KOPT-K1 (cell line): Measurements from ENCODE around the gene CYP2F1.
"Not testable (repeated sequence)": the region's sequence is repeated elsewhere in the genome, so short reads cannot be mapped to it uniquely, and the experiment has no call there.

Source experiments
- H3K27ac ChIP-seq: fragments of 200-600 bp; sonication (generic); 2 replicates; pipeline ENCODE4 v1.5.1; 2016; ENCODE audit warnings: antibody characterized with exemption, mild to moderate bottlenecking, low read depth, low read length; ENCODE audit not compliant: poor library complexity, severe bottlenecking
- H3K36me3 ChIP-seq: fragments of 200-600 bp; sonication (generic); 2 replicates; pipeline ENCODE4 v1.5.1; 2017; ENCODE audit warnings: antibody characterized with exemption, mild to moderate bottlenecking, low read length, moderate library complexity; ENCODE audit not compliant: insufficient read depth
- H3K9me3 ChIP-seq: fragments of 200-600 bp; sonication (generic); 2 replicates; pipeline ENCODE4 v1.5.1; 2017; ENCODE audit warnings: antibody characterized with exemption, low read length, mild to moderate bottlenecking; ENCODE audit not compliant: insufficient read depth, poor library complexity, severe bottlenecking

CYP2F1 gene

GRCh38 chr19:41112728-41113290 is 1.4 kb upstream of the CYP2F1 start:
- Histone ChIP-seq H3K9me3 (no peaks in the 10 kb centered on the region), H3K36me3 (no peaks in the 10 kb centered on the region), H3K27ac (no peak overlapping the region)

GRCh38 chr19:41116261-41116660 is 2.0 kb downstream of the CYP2F1 start:
- H3K9me3 ChIP-seq, result no peaks in the 10 kb centered on the region
- no peaks in the 10 kb centered on the region for H3K36me3 ChIP-seq

DNA sequence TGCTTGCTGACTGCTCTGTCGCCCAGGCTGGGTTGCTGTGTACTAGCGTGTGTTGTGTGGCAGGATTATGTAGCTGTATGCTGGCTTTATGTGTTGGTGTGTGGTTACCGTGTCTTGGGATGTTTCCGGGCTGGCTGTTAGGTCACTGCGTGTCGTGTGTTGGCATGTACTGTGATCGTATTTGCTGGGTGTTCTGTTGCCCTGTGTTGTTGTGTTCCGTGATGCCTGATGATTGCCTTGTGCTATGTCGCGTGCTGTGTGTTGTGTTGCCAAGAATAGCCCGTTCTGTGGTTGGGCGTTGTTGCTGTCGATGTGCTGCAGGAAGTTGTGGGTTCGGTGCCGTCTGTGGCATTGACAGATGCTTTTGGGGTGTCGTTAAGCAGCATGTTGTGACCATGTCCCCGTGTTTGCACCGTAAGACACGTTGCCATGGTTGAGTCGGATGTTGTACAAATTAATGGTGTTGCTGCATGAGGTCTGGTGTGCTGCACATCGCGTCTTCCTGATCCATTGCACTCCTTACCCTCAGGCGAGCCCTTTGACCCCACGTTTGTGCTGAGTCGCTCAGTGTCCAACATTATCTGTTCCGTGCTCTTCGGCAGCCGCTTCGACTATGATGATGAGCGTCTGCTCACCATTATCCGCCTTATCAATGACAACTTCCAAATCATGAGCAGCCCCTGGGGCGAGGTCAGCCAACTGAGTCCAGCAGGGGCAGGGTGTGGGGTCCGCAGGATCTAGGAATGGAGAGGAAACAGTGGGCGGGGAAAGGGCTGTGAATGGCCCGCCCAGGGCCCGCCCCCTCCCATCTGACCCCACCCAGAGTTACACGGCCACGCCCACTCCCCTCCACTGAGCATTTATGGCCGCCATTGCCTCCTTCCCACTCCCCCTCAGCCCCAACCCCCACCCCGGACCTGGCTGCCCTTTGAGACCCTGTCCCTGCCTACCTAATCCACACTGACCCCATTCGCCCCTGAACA is 7.0 kb downstream of the CYP2F1 start:
- not testable (repeated sequence) for H3K36me3 ChIP-seq

More at GRCh38 chr19:41116261-41116660, 2.0 kb downstream of the CYP2F1 start:
- no peak overlapping the region for H3K27ac ChIP-seq

DNA sequence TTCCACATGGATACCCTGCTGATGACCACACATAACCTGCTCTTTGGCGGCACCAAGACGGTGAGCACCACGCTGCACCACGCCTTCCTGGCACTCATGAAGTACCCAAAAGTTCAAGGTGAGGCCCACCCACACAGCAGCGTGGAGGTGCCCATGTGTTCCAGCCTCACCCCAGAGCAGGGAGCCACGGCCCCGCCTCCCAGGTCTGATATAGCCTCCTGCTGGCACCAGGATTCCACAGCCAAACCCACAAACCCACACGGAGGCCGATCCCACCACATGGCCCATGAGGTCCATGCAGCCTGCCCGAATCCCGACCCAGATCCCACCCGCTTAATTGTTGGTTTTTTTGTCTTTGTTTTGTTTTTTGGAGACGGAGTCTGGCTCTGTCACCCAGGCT is 8.6 kb downstream of the CYP2F1 start:
- not testable (repeated sequence) for H3K27ac ChIP-seq, H3K36me3 ChIP-seq, H3K9me3 ChIP-seq

More for the DNA sequence above, 7.0 kb downstream of the CYP2F1 start:
- H3K27ac ChIP-seq, H3K9me3 ChIP-seq: not testable (repeated sequence)

- Histone ChIP-seq H3K9me3 (no peaks in the 10 kb centered on the region), H3K36me3 (no peaks in the 10 kb centered on the region), H3K27ac (no peak overlapping the region)
Measured at GRCh38 chr19:41123716-41124294, 9.6 kb downstream of the CYP2F1 start.

DNA sequence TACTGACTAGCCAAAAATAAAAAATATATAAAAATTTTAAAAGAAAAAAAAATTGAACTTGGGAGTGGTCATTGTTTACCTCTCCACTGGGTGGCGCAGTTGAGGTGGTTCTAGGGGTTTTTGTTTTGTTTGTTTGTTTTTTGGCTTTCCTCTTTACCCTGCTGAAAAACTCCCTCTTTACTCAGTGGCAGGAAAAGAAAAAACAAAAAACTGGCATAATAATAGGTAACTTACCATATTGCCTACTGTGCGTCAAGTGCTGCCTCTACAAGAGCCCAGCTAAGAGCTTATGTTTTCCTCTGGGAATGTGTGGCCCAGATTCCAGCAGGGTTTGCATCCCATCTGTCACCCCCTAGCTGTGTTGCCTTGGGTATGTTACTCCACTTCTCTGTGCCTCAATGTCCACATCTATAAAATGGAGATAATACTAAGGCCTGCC is 12.6 kb downstream of the CYP2F1 start:
- H3K27ac ChIP-seq, H3K36me3 ChIP-seq, H3K9me3 ChIP-seq: not testable (repeated sequence)

GRCh38 chr19:41127362-41127761 is 13.1 kb downstream of the CYP2F1 start:
- not testable (repeated sequence) for H3K9me3 ChIP-seq, H3K27ac ChIP-seq, H3K36me3 ChIP-seq

- not testable (repeated sequence) for H3K27ac ChIP-seq, H3K36me3 ChIP-seq, H3K9me3 ChIP-seq
Measured at GRCh38 chr19:41127801-41128300, 13.6 kb downstream of the CYP2F1 start.

DNA sequence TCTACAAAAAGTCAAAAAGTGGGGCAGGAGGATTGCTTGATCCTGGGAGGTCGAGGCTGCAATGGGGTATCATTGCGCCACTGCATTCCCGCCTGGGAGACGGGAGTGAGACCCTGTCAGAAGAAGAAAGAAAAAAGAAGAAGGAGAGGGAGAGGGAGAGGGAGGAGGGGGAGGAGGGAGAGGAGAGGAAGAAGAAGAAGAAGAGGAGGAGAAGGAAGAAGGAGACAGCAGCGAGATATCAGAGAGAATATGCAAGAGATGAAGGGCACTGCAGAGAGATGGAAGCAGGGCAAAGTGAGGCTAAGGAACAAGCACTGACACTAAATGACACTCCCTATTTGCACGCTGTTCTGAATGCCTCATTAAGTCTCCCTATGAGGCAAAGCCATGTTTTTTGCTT is 14.5 kb downstream of the CYP2F1 start:
- Histone ChIP-seq H3K36me3 (no peaks in the 10 kb centered on the region), H3K9me3 (no peaks in the 10 kb centered on the region), H3K27ac (no peak overlapping the region)

GRCh38 chr19:41131186-41131585 is 17.0 kb downstream of the CYP2F1 start:
- H3K27ac ChIP-seq, result no peak overlapping the region
- H3K9me3 ChIP-seq, result no peaks in the 10 kb centered on the region
- no peaks in the 10 kb centered on the region for H3K36me3 ChIP-seq

DNA sequence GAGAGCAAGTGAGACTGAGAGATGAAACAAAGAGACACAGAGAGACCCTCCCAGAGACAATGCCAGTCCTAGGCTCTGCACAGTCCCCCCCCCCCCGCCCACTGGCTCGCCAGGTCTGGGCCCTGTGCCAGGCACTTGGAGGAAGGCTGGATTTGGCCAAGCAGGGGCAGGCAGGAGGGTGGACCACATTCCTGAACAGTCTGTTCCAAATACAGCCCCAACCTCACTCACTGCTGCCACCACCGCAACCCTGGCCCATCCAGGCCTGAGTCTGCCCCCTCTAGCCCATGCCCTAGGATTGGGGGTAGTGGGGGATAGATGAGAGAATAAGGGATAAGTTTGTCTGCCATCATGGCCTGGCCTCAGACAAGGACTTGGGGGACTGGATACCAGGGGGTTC is 19.0 kb downstream of the CYP2F1 start:
- H3K36me3 ChIP-seq, result no peaks in the 10 kb centered on the region
- H3K9me3 ChIP-seq, result no peaks in the 10 kb centered on the region
- no peak overlapping the region for H3K27ac ChIP-seq

DNA sequence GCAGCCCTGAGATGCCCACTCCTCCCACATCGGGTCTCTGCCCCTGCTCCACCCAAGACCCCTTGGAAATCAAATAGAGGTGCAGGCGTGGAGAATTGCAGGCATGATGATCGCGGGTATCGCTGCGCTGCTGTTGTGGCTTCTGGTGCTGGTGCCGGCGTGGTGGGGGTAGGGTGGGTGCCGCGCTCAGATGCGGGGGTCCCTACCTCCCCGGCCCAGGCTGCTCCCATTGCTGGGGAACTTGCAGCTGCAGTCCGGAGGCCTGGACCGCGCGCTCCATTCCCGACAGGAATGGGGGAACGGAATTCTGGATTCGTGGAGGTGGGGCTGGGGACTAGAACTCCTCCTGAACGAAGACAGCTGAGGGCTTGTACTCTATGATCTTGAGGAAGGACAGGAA is 20.4 kb downstream of the CYP2F1 start:
- no peak overlapping the region for H3K27ac ChIP-seq
- H3K9me3 ChIP-seq, result no peaks in the 10 kb centered on the region
- no peaks in the 10 kb centered on the region for H3K36me3 ChIP-seq

DNA sequence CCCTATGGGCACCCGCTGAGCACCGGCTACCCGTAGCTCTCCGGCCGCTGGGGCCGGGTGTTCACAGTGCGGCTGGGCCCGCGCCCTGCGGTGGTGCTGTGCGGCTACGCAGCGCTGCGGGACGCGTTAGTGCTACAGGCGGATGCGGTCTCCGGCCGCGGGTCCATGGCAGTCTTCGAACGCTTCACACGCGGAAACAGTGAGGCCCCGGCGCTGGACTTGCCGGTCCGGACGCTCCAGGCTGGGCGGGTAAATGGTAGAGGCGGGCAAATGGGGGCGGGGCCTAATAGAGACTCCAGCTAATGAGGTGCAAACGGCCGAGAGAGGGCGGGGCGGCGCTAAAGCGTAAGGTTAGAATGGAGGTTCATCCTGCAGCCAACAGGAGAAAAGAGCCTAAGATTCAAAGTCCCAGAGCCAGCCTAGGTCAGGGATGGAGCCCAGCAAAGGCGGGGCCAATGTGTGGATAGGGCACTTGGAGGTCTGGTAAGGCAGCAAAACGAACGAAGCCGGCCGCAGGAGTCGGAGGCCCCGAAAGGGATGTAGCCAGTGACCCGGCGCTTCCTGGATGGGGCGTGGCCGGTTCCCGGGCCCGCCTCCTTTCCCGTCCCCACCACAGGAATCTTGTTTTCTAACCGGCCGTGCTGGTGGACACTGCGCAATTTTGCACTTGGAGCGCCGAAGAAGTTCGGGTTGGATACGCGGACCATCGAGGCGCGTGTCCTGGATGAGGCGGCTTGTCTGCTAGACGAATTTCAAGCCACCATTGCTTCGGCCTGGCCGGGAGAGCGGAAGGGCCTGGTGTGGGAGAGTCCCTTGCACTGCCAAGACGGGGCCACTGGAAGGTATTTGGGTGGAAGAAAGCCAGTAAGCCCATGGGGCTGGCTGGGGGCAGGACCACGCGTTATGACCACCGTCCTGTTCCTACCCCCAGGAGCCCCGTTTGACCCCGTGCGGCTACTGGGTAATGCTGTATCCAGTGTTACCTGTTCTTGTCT is 21.5 kb downstream of the CYP2F1 start:
- not testable (repeated sequence) for H3K9me3 ChIP-seq, H3K27ac ChIP-seq, H3K36me3 ChIP-seq

GRCh38 chr19:41136636-41137455 is 22.6 kb downstream of the CYP2F1 start:
- no peaks in the 10 kb centered on the region for H3K9me3 ChIP-seq
- no peak overlapping the region for H3K27ac ChIP-seq
- H3K36me3 ChIP-seq, result no peaks in the 10 kb centered on the region
